ENCODE results near the gene HMOX1. TPM values are rescaled to one million over a fixed set of nuclear protein-coding genes. Genes with fewer than 3 reads are reported as not detected.
A peak's percentile ranks its signal among the peaks of the same experiment; 100 is the strongest.

The HMOX1 gene
- total and polyA plus RNA-seq, 2 of the 13 experiments (the other 11 are each of a cell fraction or from before 2014, with no cell fraction given), result 53.6 to 67.4 TPM

- no peak for TF ChIP-seq ZKSCAN5 (CRISPR knock-in tag; IDR thresholded peaks at IDR 0.05)
- no peak for TF ChIP-seq ZNF407 (CRISPR knock-in tag; IDR thresholded peaks at IDR 0.05; ENCODE audit: not compliant biosample characterization)
- no peak for TF ChIP-seq ZNF607 (CRISPR knock-in tag; IDR thresholded peaks at IDR 0.05; ENCODE audit: borderline replicate concordance)
- no peak for TF ChIP-seq NFKB2 (CRISPR knock-in tag; IDR thresholded peaks at IDR 0.05; ENCODE audit: borderline replicate concordance)
- TF ChIP-seq XRCC5 (optimal IDR thresholded peaks at IDR 0.05; ENCODE audit: low read length), result peak; percentile 12
- no peak for TF ChIP-seq ZNF552 (CRISPR knock-in tag; IDR thresholded peaks at IDR 0.05; ENCODE audit: borderline replicate concordance)
- TF ChIP-seq ZNF691 (CRISPR knock-in tag; IDR thresholded peaks at IDR 0.05; ENCODE audit: borderline replicate concordance, low read depth), result no peak
- TF ChIP-seq EHMT2 (IDR thresholded peaks at IDR 0.05; ENCODE audit: borderline replicate concordance, low read depth, low read length), result no peak
- no peak for TF ChIP-seq KLF12 (CRISPR knock-in tag; IDR thresholded peaks at IDR 0.05; ENCODE audit: borderline replicate concordance)
- no peak for TF ChIP-seq ZNF180 (CRISPR knock-in tag; IDR thresholded peaks at IDR 0.05; ENCODE audit: borderline replicate concordance, low read depth)
- no peak for TF ChIP-seq ETV5 (CRISPR knock-in tag; IDR thresholded peaks at IDR 0.05; ENCODE audit: borderline replicate concordance)
- no peak for TF ChIP-seq DNMT3B (CRISPR knock-in tag; conservative IDR thresholded peaks at IDR 0.05)
- no peak for TF ChIP-seq PAX8 (CRISPR knock-in tag; IDR thresholded peaks at IDR 0.05; ENCODE audit: borderline replicate concordance)
- no peak for TF ChIP-seq XBP1 (CRISPR knock-in tag; IDR thresholded peaks at IDR 0.05)
- TF ChIP-seq MTERF4 (CRISPR knock-in tag; IDR thresholded peaks at IDR 0.05), result no peak
- no peak for TF ChIP-seq NFYC (CRISPR knock-in tag; IDR thresholded peaks at IDR 0.05)
- TF ChIP-seq ZNF24 (IDR thresholded peaks at IDR 0.05), result no peak
- TF ChIP-seq PITX1 (CRISPR knock-in tag; IDR thresholded peaks at IDR 0.05), result no peak
- TF ChIP-seq ZNF451 (CRISPR knock-in tag; IDR thresholded peaks at IDR 0.05), result 0 out of 2 replicates have a peak, but pooled peaks have one; percentile 39
- TF ChIP-seq NFKBIZ (CRISPR knock-in tag; IDR thresholded peaks at IDR 0.05), result no peak
Measured at GRCh38 chr22:35352214-35353111, 28.4 kb upstream of the HMOX1 start (continued).
